ENCODE data around the gene IL6ST.
"Not testable (repeated sequence)": the region's sequence is repeated elsewhere in the genome, so short reads cannot be mapped to it uniquely, and the experiment has no call there.

The IL6ST gene

DNA sequence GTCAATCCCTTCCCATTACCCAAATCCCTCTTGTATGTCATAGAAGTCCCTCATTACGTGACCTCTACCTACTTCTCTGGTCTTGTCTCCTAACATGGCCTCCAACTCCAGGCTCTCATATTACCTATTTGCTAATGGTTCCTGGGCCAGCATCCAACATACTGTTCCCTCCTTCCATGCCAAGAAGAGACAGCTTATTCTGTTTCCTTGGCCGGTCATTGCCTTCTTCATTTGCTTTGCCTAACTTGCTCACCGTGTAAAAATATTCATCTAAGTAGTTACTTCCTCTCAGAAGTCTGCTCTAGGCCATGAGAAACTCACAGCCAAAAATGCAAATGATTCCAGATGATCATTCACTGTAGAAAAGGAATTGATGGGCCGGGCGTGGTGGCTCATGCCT lies 8.9 kb upstream of the IL6ST start:
- no peak for DNase-seq

DNA sequence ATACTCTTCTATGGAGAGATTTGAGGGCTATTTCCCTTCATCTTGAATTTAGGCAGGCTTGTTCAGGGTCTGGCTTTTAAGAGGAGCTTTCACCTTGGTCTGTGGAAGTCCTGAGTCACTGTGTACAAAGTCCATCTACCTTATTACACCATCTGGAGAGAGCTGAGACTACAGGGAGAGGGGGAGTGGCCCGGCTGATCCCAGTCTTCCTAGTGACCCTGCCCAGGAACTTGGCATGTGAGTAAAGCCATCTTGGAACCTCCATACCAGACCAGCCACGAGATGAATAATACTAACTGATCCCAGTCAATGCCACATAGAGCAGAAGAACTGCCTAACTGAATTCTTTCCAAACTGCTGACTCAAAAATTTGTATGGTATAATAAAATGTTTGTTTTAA lies 8.4 kb upstream of the IL6ST start:
- no peak for DNase-seq

DNA sequence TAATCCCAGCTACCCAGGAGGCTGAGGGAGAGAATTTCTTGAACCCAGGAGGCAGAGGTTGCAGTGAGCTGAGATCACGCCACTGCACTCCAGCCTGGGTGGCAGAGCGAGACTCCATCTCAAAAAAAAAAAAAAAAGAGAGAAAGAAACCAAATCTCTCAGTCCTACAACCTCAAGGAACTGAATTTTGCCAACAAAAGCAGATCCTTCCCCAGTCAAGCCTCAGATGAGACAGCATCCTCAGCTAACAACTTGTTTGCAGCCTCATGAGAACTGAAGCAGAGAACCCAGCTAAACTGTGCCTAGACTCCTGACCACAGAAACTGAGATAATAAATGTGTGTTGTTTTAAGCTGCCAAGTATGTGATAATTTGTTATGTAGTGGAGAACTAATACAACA lies 7.5 kb upstream of the IL6ST start:
- DNase-seq: no peak

DNA sequence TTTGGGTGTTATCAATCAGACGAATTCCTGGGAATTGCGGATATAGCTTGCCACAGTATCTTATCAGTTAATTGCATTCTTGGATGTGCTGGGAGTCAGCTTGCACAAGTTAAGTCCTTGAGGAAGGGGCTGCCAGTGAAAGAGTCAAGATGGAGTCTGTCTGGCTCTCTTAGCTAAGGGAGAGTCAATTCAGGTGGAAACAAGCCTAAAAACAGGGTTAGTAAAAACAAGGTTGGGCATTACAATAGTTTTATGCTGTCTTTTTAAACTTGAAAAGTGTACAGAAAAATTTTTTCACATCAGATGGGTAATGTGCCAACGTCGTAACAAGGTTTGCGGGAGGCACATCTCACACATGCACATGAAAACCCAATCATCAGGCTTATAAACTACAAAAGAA lies 5.5 kb upstream of the IL6ST start:
- DNase-seq: not testable (repeated sequence)

DNA sequence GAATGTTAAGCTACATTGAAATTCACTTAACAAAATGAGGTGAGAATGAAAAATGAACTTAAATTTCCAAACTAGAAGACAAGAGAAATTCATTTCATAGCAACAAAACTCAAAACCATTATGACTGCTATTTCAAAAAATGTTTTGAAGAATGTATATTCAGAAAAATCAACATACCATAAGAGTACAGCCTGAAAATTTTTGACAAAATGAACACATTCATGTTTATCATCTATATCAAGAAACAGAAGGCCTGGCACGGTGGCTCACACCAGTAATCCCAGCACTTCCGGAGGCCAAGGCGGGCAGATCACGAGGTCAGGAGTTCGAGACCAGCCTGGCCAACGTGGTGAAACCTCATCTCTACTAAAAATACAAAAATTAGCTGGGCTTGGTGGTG lies 4.2 kb upstream of the IL6ST start:
- DNase-seq: no peak

DNA sequence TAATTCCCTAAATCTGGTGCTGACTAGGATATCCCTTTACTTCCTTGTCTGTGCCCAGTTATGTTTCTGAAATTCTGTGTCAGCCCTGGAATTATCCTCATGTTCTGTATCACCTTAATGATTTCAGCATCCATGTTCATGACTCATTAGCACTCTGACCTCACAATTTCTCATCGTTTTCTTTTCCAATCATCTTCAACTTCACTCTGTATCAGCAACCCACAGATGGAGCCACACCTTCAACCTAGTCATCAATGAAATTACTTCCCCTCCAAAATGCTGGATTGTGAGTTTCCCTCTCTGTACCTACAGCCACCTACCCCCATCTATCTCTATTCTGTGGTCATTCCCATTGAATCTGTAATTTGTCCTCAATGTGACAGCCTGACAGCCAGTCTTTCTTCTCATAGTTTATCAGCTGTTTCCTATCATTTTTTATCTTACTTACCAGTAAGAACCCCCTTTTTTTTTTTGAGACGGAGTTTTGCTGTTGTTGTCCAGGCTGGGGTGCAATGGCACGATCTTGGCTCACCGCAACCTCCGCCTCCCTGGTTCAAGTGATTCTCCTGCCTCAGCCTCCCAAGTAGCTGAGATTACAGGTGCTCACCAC lies 3.1 kb upstream of the IL6ST start:
- peak in 1 of 2 donors; percentile 9 for DNase-seq

DNA sequence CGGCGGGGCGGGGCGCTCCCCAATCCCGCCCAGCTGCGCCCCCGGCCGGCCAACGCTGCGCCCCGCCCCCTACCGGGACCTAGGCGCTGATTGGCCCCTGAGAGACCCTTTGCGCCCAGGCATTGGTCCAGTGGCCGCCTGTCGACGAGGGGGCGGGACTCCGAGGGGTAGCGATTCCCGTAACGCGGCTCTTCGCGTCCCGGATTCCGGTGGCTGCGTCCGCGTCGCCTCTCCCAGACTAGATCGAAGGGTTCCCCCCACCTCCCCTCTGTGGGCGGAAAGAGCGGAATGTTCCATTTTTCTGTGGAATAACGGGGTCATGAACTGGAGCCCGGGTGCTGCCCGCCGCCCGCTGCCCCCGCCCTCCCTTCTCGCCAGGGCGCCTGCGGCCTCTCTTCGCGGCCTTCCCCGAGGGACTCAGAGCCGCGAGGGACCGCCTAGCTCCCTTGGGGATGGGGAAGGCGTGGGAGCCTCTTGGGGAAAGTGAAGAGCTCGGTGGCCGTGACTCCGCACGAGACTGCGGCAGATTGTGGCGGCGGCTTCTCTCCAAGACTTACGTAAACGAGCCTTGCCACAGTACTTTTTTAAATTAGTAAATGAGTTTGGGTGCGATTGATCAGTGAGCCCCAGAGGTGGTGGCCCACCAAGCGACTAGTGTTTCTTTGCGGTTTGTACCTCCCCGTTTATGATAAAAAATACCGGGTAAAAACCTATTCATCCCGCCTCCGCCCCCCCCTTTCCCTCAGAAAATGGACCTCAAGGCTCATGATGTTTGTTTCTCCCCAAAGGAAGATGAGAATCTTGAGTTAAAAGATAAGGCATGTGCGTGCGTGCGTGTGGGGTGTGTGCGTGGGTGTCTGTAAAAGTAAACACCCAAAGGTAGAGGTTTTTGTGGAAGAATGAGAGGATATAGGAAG lies 493 bp upstream of the IL6ST start:
- DNase-seq: peak; percentile 97

DNA sequence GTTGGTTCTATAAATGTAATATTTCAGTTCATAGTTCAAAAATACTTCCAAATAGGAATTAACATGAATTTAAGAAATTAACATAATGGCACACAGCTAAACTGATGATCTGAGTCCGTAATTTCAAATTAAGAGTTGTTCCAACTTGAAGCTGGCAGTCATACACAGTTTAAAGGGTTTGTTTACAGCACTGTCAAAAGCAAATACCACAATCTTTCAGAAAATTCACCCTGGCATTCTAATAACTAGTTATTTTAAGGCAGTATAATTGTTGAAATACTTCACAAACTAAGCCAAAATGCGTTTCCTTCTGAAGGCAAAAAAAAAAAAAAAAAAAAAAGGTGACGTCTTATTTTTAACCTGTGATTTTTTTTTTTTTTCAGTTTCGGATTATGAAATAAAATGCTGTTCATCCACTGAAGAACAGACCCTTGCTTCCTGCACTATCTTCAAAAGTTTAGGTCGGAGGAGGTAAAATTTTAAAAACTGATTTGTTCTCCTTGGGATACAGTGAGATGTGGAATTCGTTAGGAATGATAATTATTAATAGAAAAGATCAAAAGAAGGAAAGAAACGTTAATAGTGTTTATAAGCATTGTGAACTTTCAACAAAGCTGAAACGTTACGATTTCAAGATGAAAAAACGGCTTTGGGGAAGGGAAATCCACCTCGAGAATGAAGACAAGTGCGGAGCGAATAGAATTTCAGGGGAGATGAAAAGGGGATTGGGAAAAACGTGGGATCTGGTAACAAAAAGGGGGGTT lies 850 bp downstream of the IL6ST start:
- peak in 1 of 2 donors; percentile 20 for DNase-seq

DNA sequence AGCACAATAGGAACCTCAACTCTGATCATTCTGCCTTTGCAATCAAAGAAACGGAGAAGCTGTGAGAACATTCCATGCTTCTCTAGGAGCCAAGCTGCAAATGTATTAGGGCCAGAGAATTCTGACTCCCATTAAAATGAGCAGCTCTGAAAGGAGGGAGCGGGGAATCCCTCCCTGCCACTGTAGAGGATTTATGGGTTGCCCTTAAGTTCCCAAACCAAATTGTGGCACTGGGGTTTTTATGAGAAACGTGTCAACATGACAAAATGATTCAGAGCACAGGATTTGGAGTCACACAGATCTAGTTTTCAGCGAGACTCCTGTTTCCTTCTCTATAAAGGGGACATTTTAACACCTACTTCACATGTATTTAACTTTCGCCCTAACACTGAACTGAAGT lies 1.8 kb downstream of the IL6ST start:
- DNase-seq: peak in 1 of 2 donors; percentile 12

DNA sequence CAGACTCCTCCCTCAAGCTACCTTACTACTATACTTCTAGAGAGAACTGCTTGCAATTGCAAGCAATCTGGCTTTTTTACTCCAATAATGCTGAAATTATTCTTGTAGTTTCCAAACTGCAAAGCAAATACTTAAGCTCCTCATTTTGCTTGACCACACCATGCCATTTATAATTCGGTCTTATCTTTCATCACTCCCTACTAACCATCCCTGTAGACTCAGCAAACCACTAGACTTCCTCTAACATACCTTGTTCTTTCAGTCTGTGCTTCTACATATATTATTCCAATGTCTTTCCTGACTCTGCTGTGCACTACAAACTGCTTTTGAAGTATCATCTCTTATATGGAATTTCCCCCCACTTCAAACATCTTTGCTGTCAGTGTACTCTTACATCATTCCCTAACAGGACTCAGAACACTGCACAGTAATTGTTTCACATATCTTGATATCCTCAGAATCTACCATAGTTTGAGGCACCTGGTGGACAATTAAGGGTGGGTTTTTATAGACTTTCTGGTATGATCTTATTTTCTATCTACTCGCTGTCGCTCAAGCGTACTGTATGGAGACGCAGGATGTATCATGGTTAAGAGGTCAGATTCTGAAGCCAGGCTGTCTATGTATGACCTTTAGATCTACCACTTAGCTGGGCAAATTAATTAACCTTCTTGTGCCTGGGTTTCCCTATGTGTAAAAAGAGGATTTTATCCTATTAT lies 2.8 kb downstream of the IL6ST start:
- peak in 1 of 2 donors; percentile 26 for DNase-seq

DNA sequence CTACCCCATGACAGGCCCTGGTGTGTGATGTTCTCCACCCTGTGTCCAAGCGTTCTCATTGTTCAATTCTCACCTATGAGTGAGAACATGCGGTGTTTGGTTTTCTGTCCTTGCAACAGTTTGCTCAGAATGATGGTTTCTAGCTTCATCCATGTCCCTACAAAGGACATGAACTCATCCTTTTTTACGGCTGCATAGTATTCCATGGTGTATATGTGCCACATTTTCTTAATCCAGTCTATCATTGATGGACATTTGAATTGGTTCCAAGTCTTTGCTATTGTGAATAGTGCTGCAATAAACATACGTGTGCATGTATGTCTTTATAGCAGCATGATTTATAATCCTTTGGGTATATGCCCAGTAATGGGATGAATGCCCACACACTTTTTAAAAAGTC lies 3.9 kb downstream of the IL6ST start:
- DNase-seq: not testable (repeated sequence)

DNA sequence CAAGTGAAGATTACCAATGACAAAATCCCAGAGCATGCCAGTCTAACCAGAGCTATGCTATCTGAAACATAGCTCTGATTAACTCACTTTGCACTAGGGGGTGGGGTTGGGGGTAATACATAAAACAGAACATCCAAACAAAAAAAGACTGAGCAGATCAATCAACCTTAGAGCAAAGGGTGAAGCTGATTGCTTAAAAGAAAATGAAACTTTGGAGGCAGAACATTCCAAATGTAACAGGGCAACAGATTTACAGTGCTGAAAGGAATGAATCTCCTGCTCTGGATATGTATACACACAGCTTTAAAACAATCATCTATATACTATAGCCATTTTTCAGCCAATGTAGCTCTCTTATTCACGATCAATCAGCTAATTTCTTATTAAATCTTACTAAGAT lies 4.9 kb downstream of the IL6ST start:
- no peak for DNase-seq

DNA sequence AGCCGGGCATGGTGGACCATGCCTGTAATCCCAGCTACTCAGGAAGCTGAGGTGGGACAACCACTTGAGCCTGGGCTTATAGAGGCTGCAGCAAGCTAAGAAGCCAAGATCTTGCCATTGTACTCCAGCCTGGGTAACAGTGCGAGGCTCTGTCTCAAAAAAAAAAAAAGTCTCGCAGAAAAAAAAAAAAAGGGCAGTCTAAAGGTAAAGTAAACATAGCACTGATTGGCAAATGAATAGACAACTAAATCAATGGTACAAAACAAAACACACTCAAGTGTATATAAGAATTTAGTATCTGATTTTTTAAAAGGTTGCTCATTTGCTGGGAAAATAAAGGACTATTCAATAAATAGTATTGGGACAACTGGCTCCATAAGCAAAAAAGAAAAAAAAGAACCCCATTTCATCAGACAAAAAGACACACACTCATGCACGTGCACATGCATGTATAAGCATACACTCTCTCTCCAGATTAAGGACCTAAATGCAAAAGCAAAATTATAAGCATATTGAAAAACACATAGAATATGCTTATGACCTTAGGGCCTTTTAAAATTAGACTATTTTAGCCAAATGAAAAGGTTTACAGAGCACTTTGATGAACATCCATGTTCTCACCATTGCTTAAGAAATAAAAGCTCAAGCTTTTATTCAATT lies 5.7 kb downstream of the IL6ST start:
- DNase-seq: no peak

DNA sequence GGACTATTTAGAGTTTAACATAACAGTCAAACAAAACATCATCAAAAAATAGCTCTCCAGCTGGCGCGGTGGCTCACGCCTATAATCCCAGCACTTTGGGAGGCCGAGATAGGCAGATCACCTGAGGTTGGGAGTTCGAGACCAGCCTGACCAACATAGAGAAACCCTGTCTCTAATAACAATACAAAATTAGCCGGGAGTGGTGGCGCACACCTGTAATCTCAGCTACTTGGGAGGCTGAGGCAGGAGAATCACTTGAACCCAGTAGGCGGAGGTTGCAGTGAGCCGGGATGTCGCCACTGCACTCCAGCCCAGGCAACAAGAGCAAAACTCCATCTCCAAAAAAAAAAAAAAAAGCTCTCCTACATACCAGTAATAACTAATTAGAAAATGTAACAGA lies 6.3 kb downstream of the IL6ST start:
- not testable (repeated sequence) for DNase-seq

DNA sequence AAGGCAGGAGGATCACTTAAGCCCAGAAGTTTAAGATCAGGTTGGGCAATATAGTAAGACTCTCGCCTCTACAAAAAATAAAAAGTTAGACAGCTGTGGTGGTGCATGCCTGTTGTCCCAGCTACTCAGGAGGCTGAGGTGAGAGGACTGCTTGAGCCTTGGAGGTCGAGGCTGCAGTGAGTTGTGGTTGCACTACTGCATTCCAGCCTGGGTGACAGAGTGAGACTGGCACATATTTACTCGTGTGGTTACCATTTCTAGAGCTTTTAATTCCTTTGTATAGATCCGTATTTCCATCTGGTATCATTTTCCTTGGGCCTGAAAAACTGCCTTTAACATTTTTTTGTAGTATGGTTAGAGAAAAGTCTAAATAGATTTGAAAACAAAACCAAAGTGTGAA lies 7.8 kb downstream of the IL6ST start:
- DNase-seq: no peak

DNA sequence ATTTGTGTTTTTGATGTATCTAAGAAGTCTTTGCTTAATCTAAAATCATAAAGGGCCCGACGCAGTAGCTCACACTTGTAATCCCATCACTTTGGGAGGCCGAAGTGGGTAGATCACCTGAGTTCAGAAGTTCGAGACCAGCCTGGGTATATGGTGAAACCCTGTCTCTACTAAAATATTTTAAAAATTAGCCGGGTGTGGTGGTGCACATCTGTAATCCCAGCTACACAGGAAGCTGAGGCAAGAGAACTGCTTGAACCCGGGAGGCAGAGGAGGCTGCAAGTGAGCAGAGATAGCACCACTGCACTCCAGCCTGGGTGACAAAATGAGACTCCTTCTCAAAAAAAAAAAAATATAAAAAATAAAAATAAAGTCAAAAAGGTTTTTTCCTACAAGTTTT lies 9.6 kb downstream of the IL6ST start:
- no peak for DNase-seq

DNA sequence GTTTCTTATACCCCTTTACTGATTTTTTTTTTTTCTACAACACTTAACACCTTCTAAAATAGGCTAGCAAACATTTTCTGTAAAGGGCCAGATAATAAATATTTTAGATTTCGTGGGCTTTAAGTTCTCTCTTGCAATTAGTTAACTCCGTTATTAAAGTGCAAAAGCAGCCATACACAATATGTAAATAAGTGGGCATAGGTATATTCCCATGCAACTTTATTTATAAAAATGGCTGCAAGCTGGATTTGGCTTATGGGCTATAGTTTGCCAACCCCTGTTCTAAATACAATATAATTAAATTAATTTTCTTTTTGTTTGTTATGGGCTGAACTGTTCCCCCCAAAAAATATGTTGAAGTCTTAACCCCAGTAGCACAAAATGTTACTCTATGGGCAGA lies 10.8 kb downstream of the IL6ST start:
- DNase-seq: no peak

DNA sequence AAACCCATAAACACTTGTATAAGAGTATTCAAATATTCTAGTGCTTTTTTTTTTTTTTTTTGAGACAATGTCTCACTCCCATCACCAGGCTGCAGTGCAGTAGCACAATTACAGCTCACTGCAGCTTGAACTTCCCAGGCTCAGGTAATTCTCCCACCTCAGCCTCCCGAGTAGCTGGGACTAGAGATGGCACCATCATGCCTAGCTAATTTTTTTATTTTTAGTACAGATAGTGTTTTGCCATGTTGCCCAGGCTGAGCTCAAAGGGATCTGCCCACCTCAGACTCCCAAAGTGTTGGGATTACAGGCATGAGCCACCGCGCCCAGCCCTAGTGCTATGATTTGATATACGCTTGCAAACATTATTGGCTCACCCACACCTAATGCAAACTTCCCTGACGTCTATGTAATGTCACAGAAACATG lies 11.8 kb downstream of the IL6ST start:
- no peak for DNase-seq

DNA sequence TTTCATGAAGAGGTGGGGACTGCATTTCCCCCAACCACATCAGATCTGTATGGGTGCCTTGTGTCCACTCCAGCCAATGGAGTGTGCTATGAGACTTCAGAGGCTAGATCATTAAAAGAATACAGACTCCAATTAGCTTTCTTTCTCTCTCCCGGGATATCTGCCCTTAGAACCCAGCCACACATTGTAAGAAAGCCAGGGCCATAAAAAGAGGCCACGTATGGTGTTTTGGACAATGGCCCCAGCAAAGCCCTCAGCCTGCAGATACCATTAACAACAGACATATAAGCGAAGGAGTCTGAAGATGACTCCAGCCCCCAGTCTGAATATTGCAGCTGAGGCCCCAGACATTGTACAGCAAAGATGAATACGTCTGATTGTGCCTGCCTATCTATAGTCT lies 21.5 kb downstream of the IL6ST start:
- DNase-seq: no peak

DNA sequence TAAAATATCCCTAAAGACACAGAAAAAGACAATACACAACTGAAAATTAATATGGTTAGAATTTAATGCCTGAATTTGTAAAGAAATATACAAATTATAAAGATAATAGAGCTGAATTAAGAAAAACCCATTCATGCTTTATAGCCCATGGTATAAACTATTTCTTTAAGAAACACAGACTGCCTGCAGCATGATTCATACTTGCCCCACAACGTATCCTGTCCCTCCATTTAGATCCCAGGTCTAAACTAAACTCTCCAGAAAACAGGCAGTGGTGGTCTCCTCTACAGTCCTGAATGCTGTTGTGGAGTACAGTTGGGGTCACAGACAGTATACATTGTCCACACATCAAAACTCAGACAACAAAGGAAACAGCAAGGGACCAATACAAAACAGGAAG lies 24.8 kb downstream of the IL6ST start:
- no peak for DNase-seq

DNA sequence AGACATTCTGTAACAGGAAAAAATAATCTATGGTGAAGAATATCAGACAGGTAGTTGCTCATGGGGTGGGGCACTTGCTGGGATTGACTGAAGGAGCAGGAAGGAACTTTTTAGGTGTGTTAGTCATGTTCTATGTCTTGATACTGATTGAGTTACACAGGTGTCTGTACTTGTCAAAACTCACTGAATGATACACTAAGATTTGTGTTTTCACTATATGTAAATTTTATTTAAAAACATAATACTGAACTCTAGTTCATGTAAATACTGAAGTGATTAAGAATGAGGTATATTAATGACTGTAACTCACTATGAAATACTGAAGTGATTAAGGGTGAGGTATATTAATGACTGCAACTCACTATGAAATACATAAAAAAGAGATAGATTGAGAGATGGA lies 28.5 kb downstream of the IL6ST start:
- DNase-seq: no peak

DNA sequence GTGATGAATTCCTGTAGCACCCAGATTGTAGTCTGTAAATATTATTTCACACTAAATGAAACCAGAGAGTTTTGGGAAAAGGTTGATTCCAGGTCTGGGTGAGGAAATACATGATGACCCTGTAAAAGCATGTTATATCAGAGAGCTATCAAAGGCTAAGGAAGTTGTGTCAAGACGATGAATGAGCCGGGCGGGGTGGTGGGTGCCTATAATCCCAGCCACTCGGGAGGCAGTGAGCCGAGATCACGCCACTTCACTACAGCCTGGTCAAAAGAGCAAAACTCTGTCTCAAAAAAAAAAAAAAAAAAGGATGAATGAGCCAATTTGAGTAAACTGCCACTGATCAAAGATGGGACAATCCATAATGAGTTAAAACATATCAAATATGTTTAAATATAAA lies 29.2 kb downstream of the IL6ST start:
- DNase-seq: no peak
